H9 (cell line): Measurements from ENCODE around the gene GYG2. TPM values are rescaled to one million over a fixed set of nuclear protein-coding genes. Genes with fewer than 3 reads are reported as not detected.

Source experiments
- DNase-seq: peaks from one replicate; pipeline ENCODE4 v3.0.0-alpha.2; 2017
- H2AFZ ChIP-seq: one replicate; pipeline ENCODE4 v1.6.1; 2013; ENCODE audit warnings: mild to moderate bottlenecking, low read length, control low read depth, moderate library complexity
- H2AK5ac ChIP-seq: 2 replicates; pipeline ENCODE4 v1.6.1; 2013; ENCODE audit warnings: low read length, control low read depth, mixed read lengths; ENCODE audit not compliant: insufficient read length
- H2BK120ac ChIP-seq: one replicate; pipeline ENCODE4 v1.6.1; 2013; ENCODE audit warnings: low read depth, mild to moderate bottlenecking, low read length, control low read depth, inconsistent platforms; ENCODE audit not compliant: poor library complexity, severe bottlenecking
- H2BK12ac ChIP-seq: 2 replicates; pipeline ENCODE4 v1.6.1; 2013; ENCODE audit warnings: low read length, control low read depth, mixed read lengths, low read depth; ENCODE audit not compliant: insufficient read length
- H2BK15ac ChIP-seq: 2 replicates; pipeline ENCODE4 v1.6.1; 2013; ENCODE audit warnings: low read depth, low read length, control low read depth
- H2BK20ac ChIP-seq: one replicate; pipeline ENCODE4 v1.6.1; 2013; ENCODE audit warnings: low read depth, mild to moderate bottlenecking, low read length, control low read depth, inconsistent platforms; ENCODE audit not compliant: poor library complexity, severe bottlenecking
- H2BK5ac ChIP-seq: 2 replicates; pipeline ENCODE4 v1.6.1; 2013; ENCODE audit warnings: low read length, control low read depth, mixed read lengths; ENCODE audit not compliant: insufficient read length
- H3K14ac ChIP-seq: 2 replicates; pipeline ENCODE4 v1.6.1; 2013; ENCODE audit warnings: low read length, control low read depth; ENCODE audit not compliant: insufficient read depth
- H3K18ac ChIP-seq: 2 replicates; pipeline ENCODE4 v1.6.1; 2013; ENCODE audit warnings: low read depth, mild to moderate bottlenecking, mixed read lengths, low read length, control low read depth; ENCODE audit not compliant: insufficient read length
- H3K23ac ChIP-seq: 2 replicates; pipeline ENCODE4 v1.6.1; 2013; ENCODE audit warnings: low read length, control low read depth, mixed read lengths, low read depth; ENCODE audit not compliant: insufficient read length
- H3K23me2 ChIP-seq: 2 replicates; pipeline ENCODE4 v1.6.1; 2013; ENCODE audit warnings: low read depth, mild to moderate bottlenecking, mixed read lengths, low read length, control low read depth; ENCODE audit not compliant: insufficient read length, poor library complexity, severe bottlenecking
- H3K27ac ChIP-seq: 2 replicates; pipeline ENCODE4 v1.5.1; 2013; ENCODE audit warnings: low read length, control low read depth, mixed read lengths, low read depth; ENCODE audit not compliant: insufficient read length
- H3K27me3 ChIP-seq: 2 replicates; pipeline ENCODE4 v1.6.1; 2013; ENCODE audit warnings: low read length, control low read depth, inconsistent platforms; ENCODE audit not compliant: insufficient read depth
- H3K4ac ChIP-seq: 2 replicates; pipeline ENCODE4 v1.6.1; 2013; ENCODE audit warnings: low read depth, mild to moderate bottlenecking, control low read depth, inconsistent platforms, low read length, moderate library complexity
- H3K4me1 ChIP-seq: 2 replicates; pipeline ENCODE4 v1.6.1; 2013; ENCODE audit warnings: low read length, control low read depth, inconsistent platforms; ENCODE audit not compliant: insufficient read depth
- H3K4me2 ChIP-seq: 2 replicates; pipeline ENCODE4 v1.6.1; 2013; ENCODE audit warnings: low read length, control low read depth, mixed read lengths; ENCODE audit not compliant: insufficient read length, insufficient read depth
- H3K56ac ChIP-seq: 2 replicates; pipeline ENCODE4 v1.6.1; 2013; ENCODE audit warnings: low read depth, mild to moderate bottlenecking, mixed read lengths, low read length, control low read depth; ENCODE audit not compliant: insufficient read length
- H3K79me1 ChIP-seq: 2 replicates; pipeline ENCODE4 v1.6.1; 2013; ENCODE audit warnings: low read depth, mild to moderate bottlenecking, moderate library complexity, low read length, control low read depth, inconsistent platforms; ENCODE audit not compliant: insufficient read depth, poor library complexity, severe bottlenecking
- H3K79me2 ChIP-seq: 2 replicates; pipeline ENCODE4 v1.6.1; 2013; ENCODE audit warnings: low read length, control low read depth, inconsistent platforms; ENCODE audit not compliant: insufficient read depth
- H3K9ac ChIP-seq: 2 replicates; pipeline ENCODE4 v1.6.1; 2013; ENCODE audit warnings: low read length, control low read depth, mixed read lengths; ENCODE audit not compliant: insufficient read length; ENCODE audit errors: extremely low read depth
- H3K9me3 ChIP-seq: one replicate; pipeline ENCODE4 v1.6.1; 2013; ENCODE audit warnings: low read depth, low read length, inconsistent platforms; ENCODE audit not compliant: control insufficient read depth
- H3T11ph ChIP-seq: one replicate; pipeline ENCODE4 v1.6.1; 2013; ENCODE audit warnings: mild to moderate bottlenecking, low read length, control low read depth, inconsistent platforms
- H4K20me1 ChIP-seq: one replicate; pipeline ENCODE4 v1.6.1; 2013; ENCODE audit not compliant: control insufficient read depth, insufficient read length, insufficient read depth
- H4K5ac ChIP-seq: 2 replicates; pipeline ENCODE4 v1.6.1; 2013; ENCODE audit warnings: low read depth, mild to moderate bottlenecking, mixed read lengths, low read length, control low read depth; ENCODE audit not compliant: insufficient read length
- H4K8ac ChIP-seq: replicated peaks from 2 replicates; pipeline ENCODE4 v1.6.1; 2013; ENCODE audit warnings: low read length, control low read depth, mixed read lengths, low read depth; ENCODE audit not compliant: insufficient read length
- H4K91ac ChIP-seq: 2 replicates; pipeline ENCODE4 v1.6.1; 2013; ENCODE audit warnings: low read depth, mild to moderate bottlenecking, moderate library complexity, mixed read lengths, low read length, control low read depth; ENCODE audit not compliant: insufficient read length
- H3K27ac Mint-ChIP-seq, 3 experiments: 2 replicates in 2 of 3; 3 replicates in 1 of 3; pipeline ENCODE4 v1.8.0; 2020 to 2021; ENCODE audit warnings: mixed read lengths in 3 of 3, mild to moderate bottlenecking in 1 of 3, moderate library complexity in 1 of 3
- H3K27me3 Mint-ChIP-seq: 2 replicates; pipeline ENCODE4 v1.8.0; 2021; ENCODE audit warnings: low read depth, mild to moderate bottlenecking, moderate library complexity, mixed read lengths
- H3K36me3 Mint-ChIP-seq, 3 experiments: 2 replicates in 2 of 3; 3 replicates in 1 of 3; pipeline ENCODE4 v1.8.0; 2020 to 2021; ENCODE audit warnings: low read depth in 3 of 3, mixed read lengths in 3 of 3; ENCODE audit not compliant: insufficient read depth in 1 of 3
- H3K4me1 Mint-ChIP-seq, 2 experiments: 2 replicates each; pipeline ENCODE4 v1.8.0; 2020; ENCODE audit warnings: mixed read lengths in 2 of 2
- H3K4me3 Mint-ChIP-seq, 2 experiments: 2 replicates in 1 of 2; 3 replicates in 1 of 2; pipeline ENCODE4 v1.8.0; 2020 to 2021; ENCODE audit warnings: mild to moderate bottlenecking in 2 of 2, mixed read lengths in 2 of 2, moderate library complexity in 1 of 2
- H3K9me3 Mint-ChIP-seq, 2 experiments: 2 replicates in 1 of 2; 3 replicates in 1 of 2; pipeline ENCODE4 v1.8.0; 2020; ENCODE audit warnings: mild to moderate bottlenecking in 2 of 2, mixed read lengths in 2 of 2, moderate library complexity in 1 of 2
- WGBS: extraction: QIAGEN DNeasy Blood & Tissue Kit; methylation state at CpG from one replicate; pipeline ENCODE4 v1.1.7; 2013; ENCODE audit warnings: missing lambda C conversion rate, low lambda C conversion rate, mixed read lengths; ENCODE audit not compliant: insufficient read length; ENCODE audit errors: extremely low coverage; 5-methylcytosine and 5-hydroxymethylcytosine counted together
- total RNA-seq: library from RNA; stranded (reverse); gene quantifications from 2 replicates; pipeline ENCODE4 v1.2.1, GENCODE V29; 2021
- TF ChIP-seq, protein P1 (sequence below): fragments of 200-600 bp; sonication (generic); conservative IDR thresholded peaks from 3 replicates; pipeline ENCODE4 v1.8.0; 2021; ENCODE audit warnings: antibody characterized with exemption, mild to moderate bottlenecking

The GYG2 gene
- total RNA-seq, 1 experiment from 2014 or later = 95.9 TPM

DNA sequence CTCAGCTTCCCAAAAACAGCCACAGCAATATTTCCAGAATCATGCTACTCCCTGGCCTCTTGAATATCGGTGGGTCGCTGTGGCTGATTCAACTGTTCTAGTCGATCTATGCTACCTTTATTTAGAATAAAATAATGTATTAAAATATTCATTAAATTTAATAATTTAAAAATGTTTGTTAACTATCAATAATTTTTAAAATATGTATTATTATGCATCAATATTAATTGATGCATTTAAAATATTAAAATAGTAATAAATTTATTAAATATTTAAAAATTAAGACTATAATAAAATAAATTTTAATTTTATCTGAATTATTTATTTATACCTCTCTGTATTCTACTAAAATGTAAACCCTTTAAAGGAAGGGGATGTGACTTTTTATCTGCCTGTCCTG, 81.4 kb downstream of the GYG2 start:
- H3K4me2 ChIP-seq = no peak overlapping the region
- Mint-ChIP-seq H3K4me3 (no peak overlapping the region), H3K27ac (no peak overlapping the region), H3K9me3 (peaks cover under 1 to 10% of the 10 kb centered on the region in 2 experiments; a peak in 4 of 5 replicates), H3K4me1 (peaks cover 22 to 27% of the 10 kb centered on the region in 2 experiments), H3K27me3 (no peaks in the 10 kb centered on the region; the same call in 1 of the 2 replicates), H3K36me3 (peaks cover 3 to 21% (median 11%) of the 10 kb centered on the region in 3 experiments)
- H4K8ac ChIP-seq = no peak overlapping the region
- H2BK5ac ChIP-seq = no peak overlapping the region
- no peak overlapping the region for H4K5ac ChIP-seq
- H2BK15ac ChIP-seq = no peak overlapping the region
- no peaks in the 10 kb centered on the region for H3K9me3 ChIP-seq
- H3K4ac ChIP-seq = no peak overlapping the region
- H2AFZ ChIP-seq = no peak overlapping the region
- no peak overlapping the region for H3K9ac ChIP-seq
- H2BK120ac ChIP-seq = no peak overlapping the region
- H3K27ac ChIP-seq = no peak overlapping the region
- H3T11ph ChIP-seq = no peak overlapping the region
- H4K91ac ChIP-seq = no peak overlapping the region
- H2BK20ac ChIP-seq = no peak overlapping the region
- no peak overlapping the region for H2BK12ac ChIP-seq
- no peak overlapping the region for H3K23ac ChIP-seq
- H3K14ac ChIP-seq = no peak overlapping the region
- H3K79me2 ChIP-seq = no peaks in the 10 kb centered on the region
- no peaks in the 10 kb centered on the region; the same call in 1 of the 2 replicates for H3K4me1 ChIP-seq
- no peaks in the 10 kb centered on the region for H3K23me2 ChIP-seq
- no peak overlapping the region for H3K56ac ChIP-seq
- no peaks in the 10 kb centered on the region for H3K27me3 ChIP-seq
- DNase-seq = no peak
- WGBS = no CpG with 5 or more reads among the region's 3 CpGs
- TF ChIP-seq, protein P1, sequence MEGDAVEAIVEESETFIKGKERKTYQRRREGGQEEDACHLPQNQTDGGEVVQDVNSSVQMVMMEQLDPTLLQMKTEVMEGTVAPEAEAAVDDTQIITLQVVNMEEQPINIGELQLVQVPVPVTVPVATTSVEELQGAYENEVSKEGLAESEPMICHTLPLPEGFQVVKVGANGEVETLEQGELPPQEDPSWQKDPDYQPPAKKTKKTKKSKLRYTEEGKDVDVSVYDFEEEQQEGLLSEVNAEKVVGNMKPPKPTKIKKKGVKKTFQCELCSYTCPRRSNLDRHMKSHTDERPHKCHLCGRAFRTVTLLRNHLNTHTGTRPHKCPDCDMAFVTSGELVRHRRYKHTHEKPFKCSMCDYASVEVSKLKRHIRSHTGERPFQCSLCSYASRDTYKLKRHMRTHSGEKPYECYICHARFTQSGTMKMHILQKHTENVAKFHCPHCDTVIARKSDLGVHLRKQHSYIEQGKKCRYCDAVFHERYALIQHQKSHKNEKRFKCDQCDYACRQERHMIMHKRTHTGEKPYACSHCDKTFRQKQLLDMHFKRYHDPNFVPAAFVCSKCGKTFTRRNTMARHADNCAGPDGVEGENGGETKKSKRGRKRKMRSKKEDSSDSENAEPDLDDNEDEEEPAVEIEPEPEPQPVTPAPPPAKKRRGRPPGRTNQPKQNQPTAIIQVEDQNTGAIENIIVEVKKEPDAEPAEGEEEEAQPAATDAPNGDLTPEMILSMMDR = no peak
- no peaks in the 10 kb centered on the region for H4K20me1 ChIP-seq
- H3K79me1 ChIP-seq = no peaks in the 10 kb centered on the region
- H2AK5ac ChIP-seq = no peak overlapping the region
- no peak overlapping the region for H3K18ac ChIP-seq
